Measurements from ENCODE around the gene NSUN7.

DNA sequence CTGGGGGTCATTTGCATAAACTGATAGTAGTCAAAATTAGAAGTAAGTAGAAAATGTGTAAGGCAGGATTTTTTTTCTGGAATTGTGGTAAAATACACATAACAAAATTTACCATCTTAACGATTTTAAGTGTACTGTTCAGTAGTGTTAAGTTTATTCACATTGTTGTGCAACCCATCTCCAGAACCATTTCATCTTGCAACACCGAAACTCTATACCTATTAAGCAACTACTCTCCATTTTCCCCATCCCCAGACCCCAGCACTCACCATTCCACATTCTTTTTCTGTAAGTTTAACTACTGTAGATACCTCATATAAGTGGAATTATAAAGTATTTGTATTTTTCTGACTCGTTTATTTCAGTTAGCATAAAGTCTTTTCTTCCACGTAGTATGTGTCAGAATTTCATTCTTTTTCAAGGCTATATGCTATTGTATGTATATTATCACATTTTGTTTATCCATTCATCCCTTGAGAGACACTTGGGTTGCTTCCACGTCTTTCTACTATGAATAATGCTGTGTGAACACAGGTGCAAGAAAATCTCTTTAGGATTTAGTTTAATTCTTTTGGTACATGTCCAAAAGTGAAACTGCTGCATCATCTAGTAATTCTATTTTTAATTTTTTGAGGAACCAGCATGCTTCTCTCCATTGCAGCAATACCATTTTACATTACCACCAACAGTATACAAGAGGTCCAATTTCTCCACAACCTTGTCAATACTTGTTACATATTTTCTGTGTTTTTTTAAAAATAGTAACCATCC, 39.1 kb upstream of the NSUN7 start:
- no peak for TF ChIP-seq CTCF (IDR thresholded peaks at IDR 0.05; ENCODE audit: borderline replicate concordance, extremely low read depth, low read length, poor library complexity, severe bottlenecking)
- TF ChIP-seq EZH2 (IDR thresholded peaks at IDR 0.05; ENCODE audit: borderline replicate concordance, low read depth, low read length, severe bottlenecking), result no peak
